ENCODE data around the gene ADAM22. TPM values are rescaled to one million over a fixed set of nuclear protein-coding genes. Genes with fewer than 3 reads are reported as not detected.

Gene ADAM22
- polyA plus RNA-seq, 1 donor from 2014 or later = 46.3 TPM

- H3K4me3 ChIP-seq (ENCODE audit: low read length) = no peak overlapping the region
- H3F3A ChIP-seq (ENCODE audit: insufficient read depth, low read length, poor library complexity, severe bottlenecking) = no peaks in the 10 kb centered on the region
- no peaks in the 10 kb centered on the region for H3K36me3 ChIP-seq (ENCODE audit: insufficient read depth, low read length)
- no peak overlapping the region for H3K4me2 ChIP-seq (ENCODE audit: low read length)
- no peaks in the 10 kb centered on the region for H3K9me3 ChIP-seq (ENCODE audit: low read length)
- TF ChIP-seq CTCF (IDR thresholded peaks at IDR 0.05; ENCODE audit: poor library complexity, severe bottlenecking) = no peak
- TF ChIP-seq RAD21 (conservative IDR thresholded peaks at IDR 0.05) = no peak
- no peak for TF ChIP-seq MXI1 (conservative IDR thresholded peaks at IDR 0.05; ENCODE audit: poor library complexity, severe bottlenecking)
- no peak overlapping the region for H3K9ac ChIP-seq (ENCODE audit: low read length)
- no peak overlapping the region for H3K27ac ChIP-seq (ENCODE audit: low read length)
- no peaks in the 10 kb centered on the region for H4K20me1 ChIP-seq (ENCODE audit: insufficient read depth)
- H2AFZ ChIP-seq (ENCODE audit: low read depth, low read length) = no peak overlapping the region
- H3K9me2 ChIP-seq (ENCODE audit: insufficient read depth, low read length) = no peaks in the 10 kb centered on the region
- H3K27me3 ChIP-seq (ENCODE audit: insufficient read depth, low read depth, low read length) = no peaks in the 10 kb centered on the region
- no peaks in the 10 kb centered on the region for H3K79me2 ChIP-seq (replicated peaks; ENCODE audit: insufficient read depth, low read length)
Observed at GRCh38 chr7:88062238-88062637, 128.2 kb downstream of the ADAM22 start.

GRCh38 chr7:88069093-88069492 lies 135.0 kb downstream of the ADAM22 start:
- Histone ChIP-seq H2AFZ (ENCODE audit: low read depth, low read length) (no peak overlapping the region), H3K4me3 (ENCODE audit: low read length) (no peak overlapping the region), H3K9me3 (ENCODE audit: low read length) (no peaks in the 10 kb centered on the region), H3K79me2 (replicated peaks; ENCODE audit: insufficient read depth, low read length) (no peaks in the 10 kb centered on the region), H3K4me2 (ENCODE audit: low read length) (no peak overlapping the region), H3K9me2 (ENCODE audit: insufficient read depth, low read length) (no peaks in the 10 kb centered on the region), H3K9ac (ENCODE audit: low read length) (no peak overlapping the region), H3K27ac (ENCODE audit: low read length) (no peak overlapping the region), H3K27me3 (ENCODE audit: insufficient read depth, low read depth, low read length) (no peaks in the 10 kb centered on the region), H3F3A (ENCODE audit: insufficient read depth, low read length, poor library complexity, severe bottlenecking) (no peaks in the 10 kb centered on the region), H4K20me1 (ENCODE audit: insufficient read depth) (no peaks in the 10 kb centered on the region), H3K36me3 (ENCODE audit: insufficient read depth, low read length) (no peaks in the 10 kb centered on the region)
- no peak for TF ChIP-seq EP300 (conservative IDR thresholded peaks at IDR 0.05; ENCODE audit: poor library complexity, severe bottlenecking)
- no peak for TF ChIP-seq POLR2AphosphoS5 (IDR thresholded peaks at IDR 0.05)
- no peak for TF ChIP-seq EZH2 (IDR thresholded peaks at IDR 0.05; ENCODE audit: borderline replicate concordance, insufficient read depth, low read length, poor library complexity, severe bottlenecking)
- TF ChIP-seq TAF1 (IDR thresholded peaks at IDR 0.05; ENCODE audit: low read depth) = no peak
- TF ChIP-seq RAD21 (conservative IDR thresholded peaks at IDR 0.05) = no peak
- TF ChIP-seq REST (IDR thresholded peaks at IDR 0.05; ENCODE audit: borderline replicate concordance) = no peak
- no peak for TF ChIP-seq SMC3 (conservative IDR thresholded peaks at IDR 0.05; ENCODE audit: poor library complexity)
- no peak for TF ChIP-seq CTCF (IDR thresholded peaks at IDR 0.05; ENCODE audit: poor library complexity, severe bottlenecking)
